Measurements from ENCODE around the gene DCLK1. TPM values are rescaled to one million over a fixed set of nuclear protein-coding genes. Genes with fewer than 3 reads are reported as not detected.

DCLK1 gene
- total RNA-seq, 1 experiment from 2014 or later = not detected

- H3K9me3 Mint-ChIP-seq (ENCODE audit: unreplicated experiment) = no peaks in the 10 kb centered on the region
- H3K4me3 ChIP-seq (ENCODE audit: low read depth, low read length) = no peak overlapping the region
- intact Hi-C loops (cut with micrococcal nuclease; ENCODE audit: unreplicated experiment) = no loop called here
- no peaks in the 10 kb centered on the region for H3K9me3 ChIP-seq
- DNase-seq = no peak
- no peak overlapping the region for H3K4me3 Mint-ChIP-seq (ENCODE audit: unreplicated experiment)
- BruUV-seq (replicated peaks) = no TSS peak
- no peaks in the 10 kb centered on the region for H3K36me3 ChIP-seq (ENCODE audit: control insufficient read depth, insufficient read depth, low read length)
- no peaks in the 10 kb centered on the region for H3K4me1 Mint-ChIP-seq (ENCODE audit: low read depth, unreplicated experiment)
- H3K27me3 ChIP-seq (replicated peaks; ENCODE audit: control insufficient read depth, insufficient read depth, low read length) = no peaks in the 10 kb centered on the region
- H3K4me1 ChIP-seq = no peaks in the 10 kb centered on the region
- H3K36me3 Mint-ChIP-seq (ENCODE audit: insufficient read depth, unreplicated experiment) = no peaks in the 10 kb centered on the region
- CTCF ChIA-PET = no interaction called here
- no peak for TF ChIP-seq CTCF (IDR thresholded peaks at IDR 0.05; ENCODE audit: insufficient read depth in 1 of 2, low read depth in 1 of 2, low read length in 1 of 2, severe bottlenecking in 1 of 2, unreplicated experiment in 1 of 2)
- POLR2A ChIA-PET = no interaction called here
- H3K27me3 Mint-ChIP-seq (ENCODE audit: insufficient read depth, unreplicated experiment) = peaks cover 2% of the 10 kb centered on the region
- H3K27ac Mint-ChIP-seq (ENCODE audit: unreplicated experiment) = no peak overlapping the region
Observed at GRCh38 chr13:36057547-36057946, 73.6 kb downstream of the DCLK1 start.

- ChIA-PET CTCF (no interaction called here), POLR2A (no interaction called here)
- Histone ChIP-seq H3K4me1 (no peaks in the 10 kb centered on the region), H3K9me3 (no peaks in the 10 kb centered on the region), H3K36me3 (ENCODE audit: control insufficient read depth, insufficient read depth, low read length) (no peaks in the 10 kb centered on the region), H3K27me3 (replicated peaks; ENCODE audit: control insufficient read depth, insufficient read depth, low read length) (no peaks in the 10 kb centered on the region), H3K4me3 (ENCODE audit: low read depth, low read length) (no peak overlapping the region)
- H3K27me3 Mint-ChIP-seq (ENCODE audit: insufficient read depth, unreplicated experiment) = peaks cover 5% of the 10 kb centered on the region
- TF ChIP-seq CTCF (IDR thresholded peaks at IDR 0.05; ENCODE audit: insufficient read depth in 1 of 2, low read depth in 1 of 2, low read length in 1 of 2, severe bottlenecking in 1 of 2, unreplicated experiment in 1 of 2) = no peak
- H3K4me1 Mint-ChIP-seq (ENCODE audit: low read depth, unreplicated experiment) = no peaks in the 10 kb centered on the region
- H3K9me3 Mint-ChIP-seq (ENCODE audit: unreplicated experiment) = no peaks in the 10 kb centered on the region
- H3K27ac Mint-ChIP-seq (ENCODE audit: unreplicated experiment) = no peak overlapping the region
- no peak for DNase-seq
- no peaks in the 10 kb centered on the region for H3K36me3 Mint-ChIP-seq (ENCODE audit: insufficient read depth, unreplicated experiment)
- H3K4me3 Mint-ChIP-seq (ENCODE audit: unreplicated experiment) = no peak overlapping the region
- intact Hi-C loops (cut with micrococcal nuclease; ENCODE audit: unreplicated experiment) = no loop called here
- BruUV-seq (replicated peaks) = no TSS peak
Observed at GRCh38 chr13:36057041-36057440, 74.1 kb downstream of the DCLK1 start.

GRCh38 chr13:36055366-36055765 lies 75.8 kb downstream of the DCLK1 start:
- ChIA-PET POLR2A (no interaction called here), CTCF (no interaction called here)
- Histone ChIP-seq H3K4me3 (ENCODE audit: low read depth, low read length) (no peak overlapping the region), H3K36me3 (ENCODE audit: control insufficient read depth, insufficient read depth, low read length) (no peaks in the 10 kb centered on the region), H3K27me3 (replicated peaks; ENCODE audit: control insufficient read depth, insufficient read depth, low read length) (no peaks in the 10 kb centered on the region), H3K4me1 (no peaks in the 10 kb centered on the region), H3K9me3 (no peaks in the 10 kb centered on the region)
- DNase-seq = no peak
- Mint-ChIP-seq H3K27ac (ENCODE audit: unreplicated experiment) (no peak overlapping the region), H3K36me3 (ENCODE audit: insufficient read depth, unreplicated experiment) (no peaks in the 10 kb centered on the region), H3K4me3 (ENCODE audit: unreplicated experiment) (no peak overlapping the region), H3K27me3 (ENCODE audit: insufficient read depth, unreplicated experiment) (peaks cover 5% of the 10 kb centered on the region), H3K9me3 (ENCODE audit: unreplicated experiment) (no peaks in the 10 kb centered on the region), H3K4me1 (ENCODE audit: low read depth, unreplicated experiment) (no peaks in the 10 kb centered on the region)
- intact Hi-C loops (cut with micrococcal nuclease; ENCODE audit: unreplicated experiment) = no loop called here
- no peak for TF ChIP-seq CTCF (IDR thresholded peaks at IDR 0.05; ENCODE audit: insufficient read depth in 1 of 2, low read depth in 1 of 2, low read length in 1 of 2, severe bottlenecking in 1 of 2, unreplicated experiment in 1 of 2)
- BruUV-seq (replicated peaks) = no TSS peak
